LHCN-M2 (cell line): ENCODE results near the gene PITPNM1. TPM values are rescaled to one million over a fixed set of nuclear protein-coding genes. Genes with fewer than 3 reads are reported as not detected.
A peak's percentile ranks its signal among the peaks of the same experiment; 100 is the strongest.
"Not testable (repeated sequence)": the region's sequence is repeated elsewhere in the genome, so short reads cannot be mapped to it uniquely, and the experiment has no call there.

Experiments used
- DNase-seq: peaks from one replicate; pipeline ENCODE4 v3.0.0-alpha.2; 2012; ENCODE audit warnings: low read depth
- polyA plus RNA-seq: library from polyadenylated mRNA; unstranded; fragments of >200 nt; gene quantifications from one replicate; pipeline ENCODE4 v1.2.1, GENCODE V29; 2012; ENCODE audit warnings: missing spikeins
- total RNA-seq: library from RNA; depleted of rRNA; stranded (reverse); fragments of >200 nt; gene quantifications from 2 replicates; pipeline ENCODE4 v1.2.3, GENCODE V29; 2014; rRNA removed

PITPNM1 gene
- 34.5 and 41.2 TPM in 2 replicates for total RNA-seq
- 20.0 TPM for polyA plus RNA-seq

- DNase-seq = peak; percentile 35
Measured at GRCh38 chr11:67504950-67505581, at the start of gene PITPNM1. Gene PITPNM1 (minus strand): TSS chr11:67505363. CDS start chr11:67504180, 1,183 bp downstream.

- not testable (repeated sequence) for DNase-seq
Measured at GRCh38 chr11:67551697-67552096, 46.5 kb upstream of the PITPNM1 start.

DNA sequence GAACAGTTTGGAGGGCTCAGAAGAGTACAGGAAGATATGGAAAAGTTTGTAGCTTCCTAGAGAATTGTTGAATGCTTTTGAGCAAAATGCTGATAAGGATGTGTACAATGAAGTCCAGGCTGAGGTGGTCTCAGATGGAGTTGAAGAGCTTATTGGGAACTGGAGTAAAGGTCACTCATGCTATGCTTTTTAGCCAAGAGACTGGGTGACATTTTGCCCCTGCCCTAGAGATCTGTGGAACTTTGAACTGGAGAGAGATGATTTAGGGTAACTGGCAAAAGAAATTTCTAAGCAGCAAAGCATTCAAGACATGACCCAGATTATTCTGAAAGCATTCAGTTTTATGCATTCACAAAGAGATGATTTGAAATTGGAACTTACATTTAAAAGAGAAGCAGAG lies 46.0 kb upstream of the PITPNM1 start:
- DNase-seq = no peak

DNA sequence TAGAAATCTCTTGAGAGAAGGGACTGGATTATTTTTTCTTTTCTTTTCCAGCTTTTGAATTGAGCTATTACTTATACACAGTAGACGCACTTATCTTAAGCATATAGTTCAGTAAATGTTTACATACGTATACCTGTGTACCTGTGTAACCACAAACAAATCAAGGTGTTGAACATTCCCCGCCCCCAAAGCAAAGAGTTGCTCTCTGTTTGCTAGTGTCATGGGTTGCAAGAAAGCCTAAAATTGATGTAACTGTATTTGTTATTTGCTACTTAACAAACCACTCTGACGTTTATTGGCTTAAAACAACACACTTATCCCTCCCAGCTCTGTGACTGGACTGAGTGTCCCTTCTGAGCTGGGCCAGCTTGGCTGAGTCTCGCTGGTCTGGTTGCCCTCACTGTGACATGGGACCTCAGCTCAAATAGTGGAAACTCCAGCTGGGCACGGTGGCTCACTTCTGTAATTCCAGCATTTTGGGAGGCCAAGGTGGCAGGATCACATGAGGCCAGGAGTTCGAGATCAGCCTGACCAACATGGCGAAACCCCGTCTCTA lies 43.5 kb upstream of the PITPNM1 start:
- no peak for DNase-seq

GRCh38 chr11:67548112-67548511 lies 42.9 kb upstream of the PITPNM1 start:
- DNase-seq = not testable (repeated sequence)

GRCh38 chr11:67545280-67545679 lies 40.1 kb upstream of the PITPNM1 start:
- no peak for DNase-seq

DNA sequence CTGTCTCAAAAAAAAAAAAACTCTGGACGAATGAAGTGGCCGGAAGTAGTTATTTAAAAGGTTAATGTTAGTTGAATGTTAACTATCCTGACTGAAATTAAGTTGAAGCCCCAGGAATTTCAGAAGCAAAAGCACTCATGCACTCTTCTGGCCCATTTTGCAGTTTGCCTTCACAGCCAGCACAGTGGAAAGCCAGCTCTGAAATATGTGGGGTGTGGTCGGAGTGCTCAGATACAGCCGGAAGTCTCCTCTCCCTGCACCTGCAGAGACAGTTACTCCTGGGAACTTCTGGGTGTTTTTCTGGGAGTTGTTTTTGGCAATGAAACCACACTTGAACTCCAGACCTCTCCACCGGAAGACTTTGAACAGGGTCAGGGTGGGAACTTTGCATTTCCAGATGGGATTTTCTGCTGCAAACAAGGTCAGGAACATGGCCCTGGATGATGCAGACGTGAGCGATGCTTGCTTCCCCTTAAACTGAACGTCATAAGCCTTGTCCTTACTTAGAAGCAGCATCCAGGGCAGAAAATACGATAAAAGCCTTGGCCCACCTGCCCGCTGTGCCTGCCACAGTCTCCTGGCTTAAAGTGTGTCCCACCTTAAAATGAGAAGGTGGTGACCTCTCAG lies 39.6 kb upstream of the PITPNM1 start:
- DNase-seq = no peak

- DNase-seq = no peak
Measured at GRCh38 chr11:67543585-67543984, 38.4 kb upstream of the PITPNM1 start.

DNA sequence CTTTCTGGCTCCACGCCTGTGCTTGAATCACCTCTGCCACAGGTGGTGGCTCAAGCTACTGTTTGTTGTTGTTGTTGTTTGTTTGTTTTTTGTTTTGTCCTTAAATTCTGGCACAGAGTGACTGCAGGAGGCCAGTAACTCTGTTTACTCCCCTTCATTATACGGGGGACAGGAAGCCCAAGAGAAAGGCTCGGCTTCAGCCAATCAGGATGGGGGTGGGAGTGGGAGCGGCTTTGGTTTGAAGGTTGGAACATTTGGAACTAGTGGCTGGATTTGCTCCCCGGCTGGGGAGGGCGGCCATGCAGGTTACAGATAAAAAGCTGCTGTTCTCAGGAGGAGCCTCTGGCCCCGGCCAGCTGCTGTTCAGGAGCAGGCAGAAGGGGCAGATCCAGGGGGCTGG lies 37.8 kb upstream of the PITPNM1 start:
- no peak for DNase-seq

DNA sequence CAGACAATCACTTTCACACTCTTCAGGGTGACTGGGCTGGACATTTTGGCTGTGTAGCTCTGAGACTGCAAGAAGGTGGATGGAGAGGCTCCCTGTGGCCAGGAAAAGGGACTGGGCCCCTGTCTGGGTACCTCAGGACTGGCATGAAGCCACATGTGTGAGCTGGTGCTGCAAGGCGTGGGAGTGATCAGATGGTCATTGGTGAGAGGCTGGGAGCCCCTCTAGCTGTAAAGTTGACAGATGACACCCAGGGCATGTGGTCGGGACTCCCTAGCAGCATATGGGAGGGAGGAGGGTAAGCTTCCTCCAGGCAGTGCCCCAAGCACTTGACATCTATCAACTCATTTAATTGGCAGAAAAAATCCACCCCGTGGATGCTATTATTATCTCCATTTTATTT lies 37.0 kb upstream of the PITPNM1 start:
- DNase-seq = no peak

DNA sequence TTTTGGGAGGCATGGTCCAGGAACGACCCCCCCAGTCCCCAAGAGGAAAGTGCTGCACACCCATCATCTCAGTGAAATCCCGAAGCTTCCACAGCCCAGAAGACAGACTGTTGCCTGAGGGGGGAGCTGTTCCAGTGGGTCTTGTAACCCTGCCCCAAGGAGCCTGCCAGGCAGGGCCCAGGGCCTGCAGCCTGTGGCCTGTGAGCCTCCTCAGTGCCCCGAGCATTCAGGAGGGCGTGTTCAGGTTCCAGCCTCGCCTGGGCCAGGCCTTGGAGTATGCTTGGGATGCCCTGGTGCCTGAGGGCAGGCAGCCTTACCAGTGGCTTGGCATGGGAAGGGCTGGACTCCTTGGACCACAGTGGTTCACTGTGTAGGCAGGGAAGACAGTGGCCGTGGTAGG lies 36.0 kb upstream of the PITPNM1 start:
- DNase-seq = no peak

DNA sequence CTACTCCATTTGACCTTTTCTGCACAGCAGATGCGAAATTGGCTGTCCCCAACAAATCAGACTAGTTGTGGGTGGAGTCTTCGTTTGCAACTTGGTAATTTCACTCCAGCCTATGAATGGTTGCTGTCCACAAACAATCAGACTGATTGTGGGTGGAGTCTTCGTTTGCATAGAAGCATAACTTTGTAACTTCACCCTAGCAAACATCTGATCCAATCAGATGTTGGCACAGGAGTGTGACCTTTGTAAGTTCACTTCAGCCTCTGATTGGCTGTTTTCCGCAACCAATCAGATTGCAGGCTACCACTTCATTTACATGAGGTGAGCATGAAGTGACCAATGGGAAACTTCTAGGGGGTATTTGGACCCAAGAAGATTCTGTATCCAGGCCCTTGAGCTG lies 34.4 kb upstream of the PITPNM1 start:
- DNase-seq = peak; percentile 10

- DNase-seq = no peak
Measured at GRCh38 chr11:67538823-67539505, 33.8 kb upstream of the PITPNM1 start.

DNA sequence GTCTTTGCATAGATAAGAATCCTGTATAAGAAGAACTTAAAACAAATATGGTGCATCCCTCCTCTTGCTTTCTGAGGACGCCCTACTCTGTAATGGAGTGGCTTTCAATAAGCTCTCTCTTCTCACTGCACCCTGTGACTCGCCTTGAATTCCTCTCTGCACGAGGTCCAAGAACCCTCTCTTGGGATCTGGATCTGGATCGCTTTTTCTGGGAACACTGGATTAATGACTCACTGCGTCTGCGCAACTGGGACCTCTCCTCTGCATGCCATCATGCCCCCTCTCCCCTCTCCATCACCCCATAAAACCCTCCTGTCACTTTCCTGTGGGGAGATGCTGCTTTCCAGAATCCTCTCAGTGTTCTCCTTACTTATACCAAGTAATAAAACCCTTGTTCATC lies 33.1 kb upstream of the PITPNM1 start:
- DNase-seq = no peak

DNA sequence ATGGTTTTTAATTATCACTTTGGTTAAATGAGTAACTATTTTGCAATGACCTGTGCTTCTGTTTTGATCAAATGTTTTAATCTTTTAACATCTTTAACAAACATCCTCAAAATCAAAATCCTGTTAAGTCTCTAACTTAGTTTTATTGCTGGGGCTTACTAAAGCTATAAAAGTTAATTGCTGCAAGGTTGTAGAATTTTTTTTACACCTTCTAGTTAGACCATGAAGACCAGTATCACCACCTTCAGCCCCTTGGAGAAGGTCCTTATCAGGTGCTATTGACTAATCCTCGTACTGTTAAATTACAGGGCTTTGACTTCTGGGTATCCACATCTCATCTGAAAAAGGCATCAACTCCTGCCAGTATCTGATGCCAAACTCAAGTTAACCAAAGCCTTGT lies 30.4 kb upstream of the PITPNM1 start:
- no peak for DNase-seq

DNA sequence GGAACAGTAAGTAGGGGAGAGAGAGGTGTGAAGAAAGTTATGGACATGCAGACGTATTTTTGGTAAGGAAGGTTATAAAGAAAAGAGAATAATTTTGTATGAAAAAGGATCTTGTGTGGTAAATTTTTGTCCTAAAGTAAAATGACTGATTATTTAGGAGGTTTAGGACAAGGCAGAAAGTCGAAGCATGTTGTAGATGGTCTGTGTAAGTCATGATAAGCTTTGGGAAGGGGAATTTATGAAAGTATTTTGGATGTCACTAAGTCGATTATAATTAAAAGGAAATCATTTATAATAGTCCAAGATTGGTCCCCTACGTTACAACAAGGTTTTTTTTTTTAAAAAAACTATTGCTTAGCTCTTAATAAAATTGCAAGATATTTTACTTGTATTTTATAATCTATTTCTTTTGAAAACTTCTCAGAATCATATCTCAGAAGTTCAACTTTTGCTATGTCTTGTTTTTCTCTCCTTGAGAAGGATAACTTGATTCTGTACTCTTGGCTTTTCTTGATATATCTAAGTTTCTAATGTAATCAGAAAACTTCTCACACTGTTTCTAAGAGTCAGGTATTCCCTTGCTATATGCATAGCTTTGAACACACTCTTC lies 29.0 kb upstream of the PITPNM1 start:
- DNase-seq = peak; percentile 27

GRCh38 chr11:67532889-67533288 lies 27.7 kb upstream of the PITPNM1 start:
- DNase-seq = no peak

GRCh38 chr11:67530282-67530592 lies 25.1 kb upstream of the PITPNM1 start:
- DNase-seq = no peak

GRCh38 chr11:67528376-67528775 lies 23.2 kb upstream of the PITPNM1 start:
- DNase-seq = no peak

DNA sequence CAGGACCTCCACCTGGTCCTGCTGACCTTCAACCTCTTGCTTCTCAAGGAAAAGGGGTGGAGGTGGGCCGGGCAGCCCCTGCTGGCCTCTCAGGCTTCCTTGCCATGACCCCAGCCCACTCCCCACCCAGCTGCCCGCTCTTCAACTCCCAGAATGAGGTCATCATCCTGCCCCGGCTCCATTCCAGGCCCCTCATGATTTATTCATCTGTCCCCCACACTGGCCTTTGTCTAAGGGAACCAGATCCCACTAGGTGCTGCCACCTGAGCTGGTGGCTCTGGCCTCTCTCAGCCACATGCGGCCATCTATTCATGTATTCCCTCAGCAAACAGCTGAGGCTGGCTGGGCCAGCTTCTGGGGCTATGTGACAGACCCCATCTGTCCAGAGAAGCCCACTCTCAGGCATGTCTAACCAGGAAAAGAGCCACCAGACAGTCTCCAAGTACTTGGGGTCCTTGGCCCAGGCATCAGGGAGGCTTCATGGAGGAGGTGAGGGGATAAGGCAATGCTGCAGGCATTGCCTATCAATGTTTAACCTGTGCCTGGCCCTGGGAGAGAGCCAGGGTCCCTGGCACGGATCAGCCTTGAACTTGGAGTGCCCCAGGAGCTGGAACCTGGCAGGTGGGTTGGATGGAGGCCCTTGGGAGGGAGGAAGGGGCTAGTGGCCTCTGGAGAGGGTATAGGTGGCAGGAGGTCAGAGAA lies 20.3 kb upstream of the PITPNM1 start:
- DNase-seq = no peak

DNA sequence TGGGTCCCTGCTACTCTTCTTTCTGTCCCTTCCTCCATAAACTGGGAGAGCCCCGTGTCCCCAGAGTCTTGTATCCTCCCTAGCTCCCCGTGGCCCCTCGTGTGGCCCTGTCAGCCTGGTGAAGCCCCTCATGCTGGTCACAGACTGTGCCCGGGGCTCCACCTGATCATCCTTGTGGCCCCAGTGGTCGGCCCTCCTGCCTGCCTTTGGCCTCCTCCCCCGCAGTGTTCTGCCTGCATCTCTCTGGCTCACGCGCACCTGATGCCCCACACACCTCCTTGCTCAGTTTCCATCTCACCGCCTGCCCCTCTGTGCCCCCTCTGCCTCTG lies 19.3 kb upstream of the PITPNM1 start:
- DNase-seq = no peak
